HEK293 (cell line): ENCODE measurements around the gene RASGRF2.

Experiments
- CTCF ChIA-PET: fragments of 350-600 bp; formaldehyde crosslinking; extraction: SDS; loops from one replicate; lab custom pipeline; 2021; ENCODE audit warnings: antibody characterized with exemption; lab: Yijun Ruan, JAX
- POLR2A ChIA-PET: fragments of 300-600 bp; formaldehyde crosslinking; extraction: SDS; loops from one replicate; lab custom pipeline; 2020; ENCODE audit warnings: antibody characterized with exemption, inconsistent platforms; lab: Yijun Ruan, JAX
- H3K27ac ChIP-seq: fragments of 200-500 bp; sonication (Bioruptor generic); 2 replicates; pipeline ENCODE4 v1.5.1; 2014; ENCODE audit warnings: low read depth, low read length, control low read depth, inconsistent platforms; ENCODE audit errors: extremely low read depth
- H3K36me3 ChIP-seq, 2 experiments: fragments of 200-500 bp in 1 of 2; sonication (Bioruptor generic) in 1 of 2; 1 replicate in 1 of 2; 2 replicates in 1 of 2; pipeline ENCODE4 v1.5.1; 2014 to 2017; ENCODE audit warnings: inconsistent platforms in 2 of 2, low read length in 2 of 2; ENCODE audit not compliant: control insufficient read depth in 2 of 2, insufficient read depth in 1 of 2
- H3K4me1 ChIP-seq: fragments of 200-500 bp; sonication (Bioruptor generic); 2 replicates; pipeline ENCODE4 v1.5.1; 2014; ENCODE audit warnings: mild to moderate bottlenecking, low read length, inconsistent platforms; ENCODE audit not compliant: control insufficient read depth, insufficient read depth
- H3K4me3 ChIP-seq: 2 replicates; pipeline ENCODE4 v1.5.1; 2011; ENCODE audit warnings: low read depth, mild to moderate bottlenecking, control low read depth, low read length, moderate library complexity
- H3K9me3 ChIP-seq: fragments of 200-500 bp; sonication (Bioruptor generic); 2 replicates; pipeline ENCODE4 v1.5.1; 2014; ENCODE audit warnings: low read depth, low read length, inconsistent platforms; ENCODE audit not compliant: control insufficient read depth, insufficient read depth
- EGR2 ChIP-seq: fragments of 450-650 bp; formaldehyde crosslinking; IDR thresholded peaks from 2 replicates; pipeline ENCODE4 v1.5.1; 2016; ENCODE audit warnings: low read depth, missing biosample characterization, missing genetic modification characterization
- GFI1B ChIP-seq: fragments of 450-650 bp; formaldehyde crosslinking; IDR thresholded peaks from 2 replicates; pipeline ENCODE4 v1.5.1; 2016; ENCODE audit warnings: missing biosample characterization, missing genetic modification characterization
- GLI2 ChIP-seq: fragments of 450-650 bp; formaldehyde crosslinking; IDR thresholded peaks from 2 replicates; pipeline ENCODE4; 2017; ENCODE audit warnings: missing biosample characterization, missing genetic modification characterization, low read depth, borderline replicate concordance
- GLIS2 ChIP-seq: fragments of 450-650 bp; formaldehyde crosslinking; IDR thresholded peaks from 2 replicates; pipeline ENCODE4 v1.5.1; 2016; ENCODE audit warnings: missing biosample characterization, missing genetic modification characterization
- KLF16 ChIP-seq: fragments of 450-650 bp; formaldehyde crosslinking; IDR thresholded peaks from 2 replicates; pipeline ENCODE4 v1.5.1; 2017; ENCODE audit warnings: missing biosample characterization, missing genetic modification characterization
- MZF1 ChIP-seq: fragments of 450-650 bp; formaldehyde crosslinking; IDR thresholded peaks from 2 replicates; pipeline ENCODE4 v1.5.1; 2017; ENCODE audit warnings: missing biosample characterization, missing genetic modification characterization, borderline replicate concordance
- PBX3 ChIP-seq: sonication (generic); formaldehyde crosslinking; IDR thresholded peaks from 2 replicates; pipeline ENCODE4 v1.8.1; 2022; ENCODE audit warnings: mild to moderate bottlenecking, moderate library complexity, missing genetic modification reagents
- ZBTB11 ChIP-seq: fragments of 450-650 bp; formaldehyde crosslinking; conservative IDR thresholded peaks from 2 replicates; pipeline ENCODE4 v1.5.1; 2016; ENCODE audit warnings: low read depth, missing biosample characterization, missing genetic modification characterization
- ZBTB8A ChIP-seq: fragments of 450-650 bp; formaldehyde crosslinking; IDR thresholded peaks from 2 replicates; pipeline ENCODE4 v1.5.1; 2016; ENCODE audit warnings: missing biosample characterization, missing genetic modification characterization
- ZFHX2 ChIP-seq: fragments of 450-650 bp; formaldehyde crosslinking; conservative IDR thresholded peaks from 2 replicates; pipeline ENCODE4 v1.5.1; 2016; ENCODE audit warnings: missing biosample characterization, missing genetic modification characterization
- ZNF155 ChIP-seq: fragments of 450-650 bp; formaldehyde crosslinking; IDR thresholded peaks from 2 replicates; pipeline ENCODE4 v1.5.1; 2016; ENCODE audit warnings: missing biosample characterization, missing genetic modification characterization
- ZNF214 ChIP-seq: fragments of 450-650 bp; formaldehyde crosslinking; IDR thresholded peaks from 2 replicates; pipeline ENCODE4 v1.5.1; 2017; ENCODE audit warnings: missing biosample characterization, mild to moderate bottlenecking, missing genetic modification characterization, borderline replicate concordance
- ZNF24 ChIP-seq: fragments of 450-650 bp; formaldehyde crosslinking; IDR thresholded peaks from 2 replicates; pipeline ENCODE4 v1.5.1; 2016; ENCODE audit warnings: missing biosample characterization, missing genetic modification characterization
- ZNF311 ChIP-seq: fragments of 450-650 bp; formaldehyde crosslinking; IDR thresholded peaks from 2 replicates; pipeline ENCODE4 v1.5.1; 2017; ENCODE audit warnings: missing biosample characterization, missing genetic modification characterization, borderline replicate concordance
- ZNF623 ChIP-seq: fragments of 450-650 bp; formaldehyde crosslinking; IDR thresholded peaks from 2 replicates; pipeline ENCODE4 v1.5.1; 2016; ENCODE audit warnings: missing biosample characterization, missing genetic modification characterization
- ZNF707 ChIP-seq: fragments of 450-650 bp; formaldehyde crosslinking; IDR thresholded peaks from 2 replicates; pipeline ENCODE4 v1.5.1; 2016; ENCODE audit warnings: missing biosample characterization, missing genetic modification characterization
- ZNF768 ChIP-seq: fragments of 450-650 bp; formaldehyde crosslinking; IDR thresholded peaks from 2 replicates; pipeline ENCODE4 v1.5.1; 2018; ENCODE audit warnings: missing biosample characterization, mild to moderate bottlenecking, missing genetic modification characterization
- ZNF777 ChIP-seq: fragments of 450-650 bp; formaldehyde crosslinking; IDR thresholded peaks from 2 replicates; pipeline ENCODE4 v1.5.1; 2017; ENCODE audit warnings: missing biosample characterization, missing genetic modification characterization, borderline replicate concordance
- ZSCAN30 ChIP-seq: fragments of 450-650 bp; IDR thresholded peaks from 2 replicates; pipeline ENCODE4 v1.5.1; 2018; ENCODE audit warnings: missing biosample characterization, mild to moderate bottlenecking, missing genetic modification characterization, moderate library complexity

Gene RASGRF2

GRCh38 chr5:81086881-81087281, 126.7 kb downstream of the RASGRF2 start:
- ChIA-PET POLR2A (no interaction called here), CTCF (interaction anchor here (0.7 kb wide), 1 partner anchor 9 kb away, joined by 4 read pairs; no protein-coding TSS in a partner anchor)
- H3K27ac ChIP-seq = no peak overlapping the region

GRCh38 chr5:81091199-81091598, 131.0 kb downstream of the RASGRF2 start:
- H3K9me3 ChIP-seq = no peaks in the 10 kb centered on the region
- peak; percentile 99 for TF ChIP-seq EGR2
- no peak for TF ChIP-seq PBX3 (CRISPR knock-in tag)
- no peak for TF ChIP-seq ZNF768
- no peak for TF ChIP-seq ZBTB11 (tag by site-specific recombination)
- no peak for TF ChIP-seq GLI2 (tag by site-specific recombination)
- TF ChIP-seq GFI1B (tag by site-specific recombination) = no peak
- TF ChIP-seq ZFHX2 (tag by site-specific recombination) = peak; percentile 96
- no peak for TF ChIP-seq ZNF24 (tag by site-specific recombination)
- TF ChIP-seq KLF16 (tag by site-specific recombination) = no peak
- TF ChIP-seq, all 188 proteins: peak for 2
- no peak overlapping the region for H3K27ac ChIP-seq
- CTCF ChIA-PET = interaction anchor here (0.7 to 2.2 kb wide), 2 partner anchors 16 to 29 kb away, joined by 3 to 8 read pairs; no protein-coding TSS in a partner anchor
- POLR2A ChIA-PET = no interaction called here
- no peak overlapping the region for H3K4me3 ChIP-seq
- H3K36me3 ChIP-seq = peaks cover 0 to 9% of the 10 kb centered on the region in 2 experiments; a peak in 1 of 3 replicates
- no peaks in the 10 kb centered on the region for H3K4me1 ChIP-seq

More at GRCh38 chr5:81086881-81087281, 126.7 kb downstream of the RASGRF2 start:
- Histone ChIP-seq H3K36me3 (peaks cover 0 to 9% of the 10 kb centered on the region in 2 experiments; a peak in 1 of 3 replicates), H3K4me1 (no peaks in the 10 kb centered on the region), H3K9me3 (no peaks in the 10 kb centered on the region), H3K4me3 (no peak overlapping the region)
- TF ChIP-seq GLIS2 (no peak), ZBTB8A (no peak), ZNF214 (no peak), ZNF777 (no peak), MZF1 (no peak), ZSCAN30 (tag by site-specific recombination) (no peak), ZNF707 (no peak)

GRCh38 chr5:81093536-81094196, 133.5 kb downstream of the RASGRF2 start:
- Histone ChIP-seq H3K36me3 (no peaks in the 10 kb centered on the region), H3K27ac (no peak overlapping the region), H3K9me3 (no peaks in the 10 kb centered on the region), H3K4me1 (no peaks in the 10 kb centered on the region)
- CTCF ChIA-PET = interaction anchor here (0.6 to 4.7 kb wide), 3 partner anchors 14 to 158 kb away, joined by 3 to 25 read pairs (median 6); no protein-coding TSS in a partner anchor
- POLR2A ChIA-PET = no interaction called here
- TF ChIP-seq ZNF155 (tag by site-specific recombination) = no peak
- no peak for TF ChIP-seq ZNF623
- no peak for TF ChIP-seq ZNF311 (tag by site-specific recombination)
- TF ChIP-seq, all 188 proteins: peak for 0
- no peak overlapping the region for H3K4me3 ChIP-seq
